Neural cell (in vitro differentiated cells): ENCODE data around the gene DNAJC12. TPM values are rescaled to one million over a fixed set of nuclear protein-coding genes. Genes with fewer than 3 reads are reported as not detected.

Experiments used
- H2AFZ ChIP-seq: fragments of 200-600, 300-800 bp; sonication (generic), shearing (Covaris generic); 2 replicates; pipeline ENCODE4 v1.6.0; 2014; ENCODE audit warnings: low read depth, mild to moderate bottlenecking, antibody characterized with exemption, low read length, moderate library complexity
- H3F3A ChIP-seq: fragments of 200-600 bp; shearing (Covaris generic); 2 replicates; pipeline ENCODE4 v1.6.1; 2016; ENCODE audit warnings: mild to moderate bottlenecking, moderate library complexity, mixed read lengths, antibody characterized with exemption, low read length; ENCODE audit not compliant: insufficient read depth, poor library complexity, severe bottlenecking
- H3K27ac ChIP-seq: fragments of 200-600, 300-800 bp; sonication (generic), shearing (Covaris generic); 2 replicates; pipeline ENCODE4 v1.5.1; 2014; ENCODE audit warnings: mild to moderate bottlenecking, low read length, moderate library complexity
- H3K27me3 ChIP-seq: fragments of 300-800, 200-600 bp; sonication (generic), shearing (Covaris generic); 2 replicates; pipeline ENCODE4 v1.6.0; 2014; ENCODE audit warnings: mild to moderate bottlenecking, low read depth, low read length, moderate library complexity; ENCODE audit not compliant: insufficient read depth
- H3K36me3 ChIP-seq: fragments of 300-800, 200-600 bp; sonication (generic), shearing (Covaris generic); 2 replicates; pipeline ENCODE4 v1.5.1; 2014; ENCODE audit warnings: mild to moderate bottlenecking, antibody characterized with exemption, low read length, moderate library complexity; ENCODE audit not compliant: insufficient read depth
- H3K4me2 ChIP-seq: fragments of 300-800, 200-600 bp; sonication (generic), shearing (Covaris generic); 2 replicates; pipeline ENCODE4 v1.6.0; 2014; ENCODE audit warnings: mild to moderate bottlenecking, low read length
- H3K4me3 ChIP-seq: fragments of 300-800, 200-600 bp; sonication (generic), shearing (Covaris generic); 2 replicates; pipeline ENCODE4 v1.5.1; 2014; ENCODE audit warnings: mild to moderate bottlenecking, low read length, moderate library complexity
- H3K79me2 ChIP-seq: fragments of 200-600 bp; shearing (Covaris generic); replicated peaks from 2 replicates; pipeline ENCODE4 v1.6.0; 2014; ENCODE audit warnings: mild to moderate bottlenecking, low read length, moderate library complexity; ENCODE audit not compliant: insufficient read depth
- H3K9ac ChIP-seq: fragments of 300-800, 200-600 bp; sonication (generic), shearing (Covaris generic); 2 replicates; pipeline ENCODE4 v1.6.1; 2016; ENCODE audit warnings: mild to moderate bottlenecking, low read length, mixed read lengths
- H3K9me2 ChIP-seq: fragments of 200-600 bp; shearing (Covaris generic); 2 replicates; pipeline ENCODE4 v1.6.1; 2016; ENCODE audit warnings: mild to moderate bottlenecking, low read length, mixed read lengths; ENCODE audit not compliant: insufficient read depth
- H3K9me3 ChIP-seq: fragments of 200-600, 300-800 bp; sonication (generic), shearing (Covaris generic); 2 replicates; pipeline ENCODE4 v1.6.1; 2016; ENCODE audit warnings: mild to moderate bottlenecking, mixed run types, low read length, moderate library complexity, mixed read lengths
- H4K20me1 ChIP-seq: fragments of 200-600 bp; shearing (Covaris generic); 2 replicates; pipeline ENCODE4 v1.6.1; 2016; ENCODE audit warnings: mild to moderate bottlenecking, mixed run types; ENCODE audit not compliant: insufficient read depth
- EP300 ChIP-seq: fragments of 450-650 bp; conservative IDR thresholded peaks from 2 replicates; pipeline ENCODE4 v1.6.1; 2014; ENCODE audit warnings: antibody characterized with exemption, mild to moderate bottlenecking, moderate library complexity; ENCODE audit not compliant: poor library complexity, severe bottlenecking
- EZH2 ChIP-seq: fragments of 200-600, 300-800 bp; shearing (Covaris generic), sonication (generic); IDR thresholded peaks from 2 replicates; pipeline ENCODE4 v1.6.1; 2014; ENCODE audit warnings: antibody characterized with exemption, low read length, borderline replicate concordance, mild to moderate bottlenecking; ENCODE audit not compliant: insufficient read depth, poor library complexity, severe bottlenecking
- MXI1 ChIP-seq: fragments of 450-650 bp; conservative IDR thresholded peaks from 2 replicates; pipeline ENCODE4 v1.6.1; 2014; ENCODE audit warnings: antibody characterized with exemption, mild to moderate bottlenecking; ENCODE audit not compliant: poor library complexity, severe bottlenecking
- POLR2AphosphoS5 ChIP-seq: IDR thresholded peaks from 2 replicates; pipeline ENCODE4 v1.6.1; 2012
- RAD21 ChIP-seq: fragments of 450-650 bp; conservative IDR thresholded peaks from 2 replicates; pipeline ENCODE4 v1.6.1; 2014; ENCODE audit warnings: antibody characterized with exemption, mild to moderate bottlenecking, moderate library complexity
- REST ChIP-seq: IDR thresholded peaks from 2 replicates; pipeline ENCODE4 v1.6.1; 2012; ENCODE audit warnings: borderline replicate concordance
- SMC3 ChIP-seq: fragments of 450-650 bp; conservative IDR thresholded peaks from 2 replicates; pipeline ENCODE4 v1.6.1; 2014; ENCODE audit warnings: antibody characterized with exemption, mild to moderate bottlenecking, moderate library complexity; ENCODE audit not compliant: poor library complexity
- TAF1 ChIP-seq: IDR thresholded peaks from 2 replicates; pipeline ENCODE4 v1.6.1; 2012; ENCODE audit warnings: low read depth
- polyA plus RNA-seq: library from polyadenylated mRNA; depleted of rRNA; stranded (reverse); fragments of >200 nt; gene quantifications from 2 replicates; pipeline ENCODE4 v1.2.3, GENCODE V29; 2014
- TF ChIP-seq, protein P1 (sequence below): fragments of 450-650 bp; IDR thresholded peaks from 2 replicates; pipeline ENCODE4 v1.5.1; 2014; ENCODE audit warnings: antibody characterized with exemption, mild to moderate bottlenecking, moderate library complexity; ENCODE audit not compliant: poor library complexity, severe bottlenecking

Gene DNAJC12
- polyA plus RNA-seq, 1 donor from 2014 or later: 32.2 TPM

DNA sequence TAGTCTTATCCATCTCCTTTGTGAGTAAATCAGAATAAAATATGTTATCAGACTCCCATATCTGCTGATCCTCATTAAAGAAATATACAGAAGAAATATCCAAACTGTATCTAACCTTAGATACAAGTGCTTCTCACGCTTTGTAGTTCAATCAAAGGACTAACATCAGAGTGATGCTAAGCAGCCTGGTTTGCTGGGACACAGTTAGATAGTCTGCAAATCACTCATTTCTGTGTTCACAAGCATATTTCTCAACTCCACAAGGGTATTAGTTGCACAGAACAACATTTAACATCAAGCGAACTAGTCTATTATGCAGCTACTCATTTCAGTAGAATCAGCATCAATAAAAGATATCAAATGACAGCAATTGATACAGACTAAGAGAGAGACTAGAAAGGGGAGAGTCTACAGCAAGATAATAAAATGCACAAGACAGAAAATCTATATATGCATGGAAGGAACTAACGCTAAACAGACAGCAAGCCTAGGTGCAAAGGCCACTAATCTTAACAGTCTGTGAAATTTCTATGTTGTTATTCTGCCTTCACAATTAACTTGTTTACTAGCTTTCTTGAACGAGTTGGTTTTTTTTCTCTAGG is 30.0 kb downstream of the DNAJC12 start:
- H4K20me1 ChIP-seq: no peaks in the 10 kb centered on the region
- H3K79me2 ChIP-seq: no peaks in the 10 kb centered on the region
- H3K4me2 ChIP-seq: no peak overlapping the region

DNA sequence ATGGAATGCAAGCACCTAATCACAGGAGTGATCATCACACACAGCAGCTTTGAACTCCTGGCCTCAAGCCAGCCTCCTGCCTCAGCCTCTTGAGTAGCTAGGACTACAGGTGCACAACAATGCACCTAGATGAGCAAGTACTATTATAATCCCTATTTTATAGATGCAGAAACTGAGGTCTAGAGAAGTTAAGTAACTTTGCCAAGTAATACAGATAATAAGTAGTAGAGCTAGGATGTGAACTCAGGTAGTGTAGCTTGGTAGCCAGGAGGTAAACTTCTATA is 33.7 kb downstream of the DNAJC12 start:
- Histone ChIP-seq H4K20me1 (no peaks in the 10 kb centered on the region), H3K4me2 (no peak overlapping the region), H3K27me3 (no peaks in the 10 kb centered on the region), H3K9me3 (no peaks in the 10 kb centered on the region), H3K9me2 (no peaks in the 10 kb centered on the region), H3K4me3 (no peak overlapping the region), H3K9ac (no peak overlapping the region), H2AFZ (no peak overlapping the region), H3F3A (no peaks in the 10 kb centered on the region), H3K79me2 (no peaks in the 10 kb centered on the region), H3K27ac (no peak overlapping the region), H3K36me3 (no peaks in the 10 kb centered on the region)
- TF ChIP-seq POLR2AphosphoS5: no peak
- TF ChIP-seq SMC3: no peak
- TF ChIP-seq, protein P1, sequence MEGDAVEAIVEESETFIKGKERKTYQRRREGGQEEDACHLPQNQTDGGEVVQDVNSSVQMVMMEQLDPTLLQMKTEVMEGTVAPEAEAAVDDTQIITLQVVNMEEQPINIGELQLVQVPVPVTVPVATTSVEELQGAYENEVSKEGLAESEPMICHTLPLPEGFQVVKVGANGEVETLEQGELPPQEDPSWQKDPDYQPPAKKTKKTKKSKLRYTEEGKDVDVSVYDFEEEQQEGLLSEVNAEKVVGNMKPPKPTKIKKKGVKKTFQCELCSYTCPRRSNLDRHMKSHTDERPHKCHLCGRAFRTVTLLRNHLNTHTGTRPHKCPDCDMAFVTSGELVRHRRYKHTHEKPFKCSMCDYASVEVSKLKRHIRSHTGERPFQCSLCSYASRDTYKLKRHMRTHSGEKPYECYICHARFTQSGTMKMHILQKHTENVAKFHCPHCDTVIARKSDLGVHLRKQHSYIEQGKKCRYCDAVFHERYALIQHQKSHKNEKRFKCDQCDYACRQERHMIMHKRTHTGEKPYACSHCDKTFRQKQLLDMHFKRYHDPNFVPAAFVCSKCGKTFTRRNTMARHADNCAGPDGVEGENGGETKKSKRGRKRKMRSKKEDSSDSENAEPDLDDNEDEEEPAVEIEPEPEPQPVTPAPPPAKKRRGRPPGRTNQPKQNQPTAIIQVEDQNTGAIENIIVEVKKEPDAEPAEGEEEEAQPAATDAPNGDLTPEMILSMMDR: no peak
- no peak for TF ChIP-seq MXI1
- no peak for TF ChIP-seq TAF1
- TF ChIP-seq EP300: no peak
- TF ChIP-seq EZH2: no peak
- no peak for TF ChIP-seq REST

More for the DNA sequence above, 30.0 kb downstream of the DNAJC12 start:
- Histone ChIP-seq H2AFZ (no peak overlapping the region), H3K27ac (no peak overlapping the region), H3K4me3 (no peak overlapping the region), H3K36me3 (no peaks in the 10 kb centered on the region), H3F3A (no peaks in the 10 kb centered on the region), H3K9me3 (no peaks in the 10 kb centered on the region), H3K9me2 (no peaks in the 10 kb centered on the region), H3K9ac (no peak overlapping the region), H3K27me3 (no peaks in the 10 kb centered on the region)
- no peak for TF ChIP-seq EZH2
- TF ChIP-seq RAD21: no peak
- no peak for TF ChIP-seq REST
- no peak for TF ChIP-seq SMC3
- TF ChIP-seq, protein P1: no peak
- no peak for TF ChIP-seq TAF1
- no peak for TF ChIP-seq EP300
- no peak for TF ChIP-seq POLR2AphosphoS5
- TF ChIP-seq MXI1: no peak
